ENCODE data around the gene CARD11. TPM values are rescaled to one million over a fixed set of nuclear protein-coding genes. Genes with fewer than 3 reads are reported as not detected.

The CARD11 gene
- total and polyA plus RNA-seq, 2 of the 13 experiments (the other 11 are each of a cell fraction or from before 2014, with no cell fraction given): 0.04 TPM; not detected in 1

- no peak for FAIRE-seq
- intact Hi-C loops (cut with micrococcal nuclease; ENCODE audit: unreplicated experiment) (no loop called here), in situ Hi-C loops (cut with HindIII; ENCODE audit: extremely low pct_ligation_motif_present, low pct_unique_long_range_greater_than_20kb) (no loop called here)
- DNase-seq (ENCODE audit: low spot score): no peak
- Histone ChIP-seq H3K4me1 (ENCODE audit: insufficient read depth, low read length) (peaks cover 10% of the 10 kb centered on the region; the same call in 1 of the 2 replicates), H2AFZ (ENCODE audit: low read length) (no peak overlapping the region), H3K27me3 (ENCODE audit: control insufficient read depth in 1 of 2, insufficient read depth in 2 of 2, low read length in 2 of 2) (peaks cover 1 to 10% of the 10 kb centered on the region in 2 experiments; a peak in 4 of 5 replicates), H3K79me2 (ENCODE audit: insufficient read depth, low read length) (no peaks in the 10 kb centered on the region), H4K20me1 (ENCODE audit: insufficient read depth, low read length) (no peaks in the 10 kb centered on the region), H3K9ac (ENCODE audit: insufficient read depth, low read depth, low read length) (no peak overlapping the region), H3K4me3 (replicated peaks in 1 of 3; ENCODE audit: insufficient read depth in 1 of 3, low read depth in 2 of 3, low read length in 3 of 3) (no peak overlapping the region), H3K36me3 (replicated peaks in 1 of 2; ENCODE audit: control insufficient read depth in 1 of 2, insufficient read depth in 2 of 2, low read length in 2 of 2) (no peaks in the 10 kb centered on the region), H3K27ac (ENCODE audit: extremely low read length, insufficient read depth, low read length) (no peak overlapping the region), H3K4me2 (ENCODE audit: low read depth, low read length) (no peak overlapping the region), H3K9me3 (ENCODE audit: low read length) (no peaks in the 10 kb centered on the region)
- ChIA-PET POLR2A (no interaction called here), CTCF (ENCODE audit: low intra/inter-chr PET ratio, low total read pairs) (no interaction called here)
- ATAC-seq: no peak
- TF ChIP-seq IKZF5 (CRISPR knock-in tag; IDR thresholded peaks at IDR 0.05) (no peak), SP2 (CRISPR knock-in tag; IDR thresholded peaks at IDR 0.05) (no peak), PHF20 (CRISPR knock-in tag; IDR thresholded peaks at IDR 0.05) (no peak), FOXP4 (CRISPR knock-in tag; IDR thresholded peaks at IDR 0.05) (no peak), RXRA (CRISPR knock-in tag; IDR thresholded peaks at IDR 0.05) (no peak), GFI1 (CRISPR knock-in tag; IDR thresholded peaks at IDR 0.05; ENCODE audit: borderline replicate concordance) (no peak), ZNF776 (CRISPR knock-in tag; IDR thresholded peaks at IDR 0.05) (no peak), SNAPC4 (CRISPR knock-in tag; IDR thresholded peaks at IDR 0.05) (no peak), GATA4 (IDR thresholded peaks at IDR 0.05; ENCODE audit: borderline replicate concordance, low read depth) (no peak), ZC3H13 (CRISPR knock-in tag; IDR thresholded peaks at IDR 0.05) (no peak), ZNF567 (CRISPR knock-in tag; IDR thresholded peaks at IDR 0.05; ENCODE audit: borderline replicate concordance) (no peak), ZFP36 (IDR thresholded peaks at IDR 0.05; ENCODE audit: borderline replicate concordance, low read depth, low read length, partially characterized antibody) (no peak), ZNF710 (CRISPR knock-in tag; IDR thresholded peaks at IDR 0.05; ENCODE audit: borderline replicate concordance) (no peak), ZNF121 (CRISPR knock-in tag; IDR thresholded peaks at IDR 0.05) (no peak)
- WGBS (ENCODE audit: low lambda C conversion rate): 66% methylated on average over 7 of the region's 10 CpGs
- no TSS peak for BruUV-seq (replicated peaks)
Measured at GRCh38 chr7:2873146-2873545, 170.5 kb downstream of the CARD11 start.
